KOPT-K1 (cell line): ENCODE data around the gene ANO1.

Experiments
- H3K27ac ChIP-seq: fragments of 200-600 bp; sonication (generic); 2 replicates; pipeline ENCODE4 v1.5.1; 2016; ENCODE audit warnings: antibody characterized with exemption, mild to moderate bottlenecking, low read depth, low read length; ENCODE audit not compliant: poor library complexity, severe bottlenecking
- H3K36me3 ChIP-seq: fragments of 200-600 bp; sonication (generic); 2 replicates; pipeline ENCODE4 v1.5.1; 2017; ENCODE audit warnings: antibody characterized with exemption, mild to moderate bottlenecking, low read length, moderate library complexity; ENCODE audit not compliant: insufficient read depth
- H3K9me3 ChIP-seq: fragments of 200-600 bp; sonication (generic); 2 replicates; pipeline ENCODE4 v1.5.1; 2017; ENCODE audit warnings: antibody characterized with exemption, low read length, mild to moderate bottlenecking; ENCODE audit not compliant: insufficient read depth, poor library complexity, severe bottlenecking

ANO1 gene

GRCh38 chr11:70122490-70123198 lies 44.5 kb downstream of the ANO1 start:
- no peak overlapping the region for H3K27ac ChIP-seq
- H3K36me3 ChIP-seq: no peaks in the 10 kb centered on the region
- no peaks in the 10 kb centered on the region for H3K9me3 ChIP-seq

- Histone ChIP-seq H3K9me3 (no peaks in the 10 kb centered on the region), H3K27ac (no peak overlapping the region), H3K36me3 (no peaks in the 10 kb centered on the region)
These were observed 45.6 kb downstream of the ANO1 start for GRCh38 chr11:70123711-70124110.

- Histone ChIP-seq H3K9me3 (no peaks in the 10 kb centered on the region), H3K27ac (no peak overlapping the region), H3K36me3 (no peaks in the 10 kb centered on the region)
These were observed 46.3 kb downstream of the ANO1 start for GRCh38 chr11:70124321-70125000.

GRCh38 chr11:70126494-70126893 lies 48.4 kb downstream of the ANO1 start:
- H3K36me3 ChIP-seq: no peaks in the 10 kb centered on the region
- H3K9me3 ChIP-seq: no peaks in the 10 kb centered on the region
- H3K27ac ChIP-seq: no peak overlapping the region

GRCh38 chr11:70127653-70128434 lies 49.7 kb downstream of the ANO1 start:
- Histone ChIP-seq H3K36me3 (no peaks in the 10 kb centered on the region), H3K9me3 (no peaks in the 10 kb centered on the region), H3K27ac (no peak overlapping the region)

GRCh38 chr11:70128435-70128906 lies 50.4 kb downstream of the ANO1 start:
- no peaks in the 10 kb centered on the region for H3K36me3 ChIP-seq
- H3K27ac ChIP-seq: no peak overlapping the region
- no peaks in the 10 kb centered on the region for H3K9me3 ChIP-seq

- Histone ChIP-seq H3K27ac (no peak overlapping the region), H3K9me3 (no peaks in the 10 kb centered on the region), H3K36me3 (no peaks in the 10 kb centered on the region)
These were observed 51.0 kb downstream of the ANO1 start for GRCh38 chr11:70129051-70129592.

- no peaks in the 10 kb centered on the region for H3K36me3 ChIP-seq
- H3K9me3 ChIP-seq: no peaks in the 10 kb centered on the region
- H3K27ac ChIP-seq: no peak overlapping the region
These were observed 52.5 kb downstream of the ANO1 start for GRCh38 chr11:70130636-70131035.

GRCh38 chr11:70131606-70132190 lies 53.6 kb downstream of the ANO1 start:
- Histone ChIP-seq H3K27ac (no peak overlapping the region), H3K9me3 (no peaks in the 10 kb centered on the region), H3K36me3 (no peaks in the 10 kb centered on the region)

GRCh38 chr11:70132641-70133040 lies 54.5 kb downstream of the ANO1 start:
- H3K36me3 ChIP-seq: no peaks in the 10 kb centered on the region

GRCh38 chr11:70133771-70134335 lies 55.7 kb downstream of the ANO1 start:
- Histone ChIP-seq H3K36me3 (no peaks in the 10 kb centered on the region), H3K27ac (no peak overlapping the region), H3K9me3 (no peaks in the 10 kb centered on the region)

More at GRCh38 chr11:70132641-70133040, 54.5 kb downstream of the ANO1 start:
- H3K9me3 ChIP-seq: no peaks in the 10 kb centered on the region
- no peak overlapping the region for H3K27ac ChIP-seq

GRCh38 chr11:70134490-70134889 lies 56.4 kb downstream of the ANO1 start:
- Histone ChIP-seq H3K9me3 (no peaks in the 10 kb centered on the region), H3K27ac (no peak overlapping the region)

GRCh38 chr11:70135142-70135541 lies 57.0 kb downstream of the ANO1 start:
- Histone ChIP-seq H3K27ac (no peak overlapping the region), H3K36me3 (no peaks in the 10 kb centered on the region), H3K9me3 (no peaks in the 10 kb centered on the region)

More at GRCh38 chr11:70134490-70134889, 56.4 kb downstream of the ANO1 start:
- no peaks in the 10 kb centered on the region for H3K36me3 ChIP-seq

GRCh38 chr11:70135625-70136059 lies 57.5 kb downstream of the ANO1 start:
- H3K9me3 ChIP-seq: no peaks in the 10 kb centered on the region
- H3K27ac ChIP-seq: no peak overlapping the region
- no peaks in the 10 kb centered on the region for H3K36me3 ChIP-seq
